ENCODE measurements around the gene FSTL3. TPM values are rescaled to one million over a fixed set of nuclear protein-coding genes. Genes with fewer than 3 reads are reported as not detected.

The FSTL3 gene
- total and polyA plus RNA-seq, 10 of the 15 experiments (the other 5 are each of a cell fraction or from before 2014, with no cell fraction given): 0.42 to 13.5 (median 3.6) TPM

DNA sequence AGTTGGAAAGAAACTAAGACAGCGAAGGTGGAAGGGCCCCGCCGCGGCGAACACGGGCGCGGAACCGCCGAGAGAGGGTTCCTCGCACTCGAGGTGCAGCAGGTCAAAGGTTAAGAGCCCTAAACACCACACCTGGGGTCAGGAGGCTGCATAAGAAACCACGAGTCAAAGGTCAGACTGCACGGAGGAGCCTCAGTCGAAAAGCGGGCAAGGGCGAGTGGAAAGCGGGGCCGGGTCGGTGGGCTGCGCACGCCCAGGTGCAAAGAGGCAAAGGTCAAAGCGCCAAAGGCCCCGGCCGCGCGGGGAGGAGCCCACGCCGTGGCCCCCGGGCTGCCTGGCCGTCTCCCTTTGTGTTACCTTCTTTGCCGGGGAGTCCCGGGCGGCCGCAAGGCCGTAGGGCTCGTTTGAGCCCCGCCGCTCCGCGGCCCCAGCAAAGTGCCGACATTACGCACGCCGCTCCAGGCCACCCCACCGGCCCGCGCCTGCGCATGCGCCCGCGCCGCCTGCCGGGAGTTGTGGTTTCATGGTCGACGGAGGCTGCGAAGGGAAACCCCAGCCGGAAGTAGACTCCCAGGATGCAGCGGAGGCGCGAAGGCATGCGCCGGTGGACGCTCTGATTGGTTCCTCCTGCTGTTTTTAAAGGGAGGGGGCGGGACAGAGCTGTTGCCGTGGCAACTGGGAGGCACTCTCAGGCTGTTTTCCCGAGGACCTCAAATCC is 43.0 kb upstream of the FSTL3 start, which contains the start of gene POLRMT (continued):
- TF ChIP-seq NRF1 (conservative IDR thresholded peaks at IDR 0.05; ENCODE audit: low read depth, low read length) (peak; percentile 79), NFXL1 (IDR thresholded peaks at IDR 0.05; ENCODE audit: borderline replicate concordance) (no peak), REST (IDR thresholded peaks at IDR 0.05; ENCODE audit: low read depth, low read length) (no peak), SREBF1 (IDR thresholded peaks at IDR 0.05; ENCODE audit: low read length) (peak; percentile 41; the same call in 1 of the 2 replicates), TARDBP (IDR thresholded peaks at IDR 0.05; ENCODE audit: borderline replicate concordance) (no peak), CBX3 (IDR thresholded peaks at IDR 0.05; ENCODE audit: borderline replicate concordance, low read depth) (no peak), RCOR1 (conservative IDR thresholded peaks at IDR 0.05; ENCODE audit: low read depth, low read length) (no peak), ZNF622 (IDR thresholded peaks at IDR 0.05) (no peak), MTA3 (IDR thresholded peaks at IDR 0.05; ENCODE audit: borderline replicate concordance, low read length) (no peak), ZBTB4 (CRISPR knock-in tag; IDR thresholded peaks at IDR 0.05) (no peak), CREM (IDR thresholded peaks at IDR 0.05; ENCODE audit: low read depth) (peak; percentile 79), BHLHE40 (IDR thresholded peaks at IDR 0.05; ENCODE audit: borderline replicate concordance in 1 of 2, low read depth in 2 of 2, low read length in 1 of 2) (peak; percentile 56 to 69), SP1 (IDR thresholded peaks at IDR 0.05; ENCODE audit: low read depth, low read length) (peak; percentile 90), ZNF217 (IDR thresholded peaks at IDR 0.05) (no peak), GATAD2B (conservative IDR thresholded peaks at IDR 0.05; ENCODE audit: low read depth) (0 out of 2 replicates have a peak, but pooled peaks have one; percentile 61), SMAD1 (IDR thresholded peaks at IDR 0.05; ENCODE audit: low read depth, partially characterized antibody) (no peak)
- TF ChIP-seq, protein P1, sequence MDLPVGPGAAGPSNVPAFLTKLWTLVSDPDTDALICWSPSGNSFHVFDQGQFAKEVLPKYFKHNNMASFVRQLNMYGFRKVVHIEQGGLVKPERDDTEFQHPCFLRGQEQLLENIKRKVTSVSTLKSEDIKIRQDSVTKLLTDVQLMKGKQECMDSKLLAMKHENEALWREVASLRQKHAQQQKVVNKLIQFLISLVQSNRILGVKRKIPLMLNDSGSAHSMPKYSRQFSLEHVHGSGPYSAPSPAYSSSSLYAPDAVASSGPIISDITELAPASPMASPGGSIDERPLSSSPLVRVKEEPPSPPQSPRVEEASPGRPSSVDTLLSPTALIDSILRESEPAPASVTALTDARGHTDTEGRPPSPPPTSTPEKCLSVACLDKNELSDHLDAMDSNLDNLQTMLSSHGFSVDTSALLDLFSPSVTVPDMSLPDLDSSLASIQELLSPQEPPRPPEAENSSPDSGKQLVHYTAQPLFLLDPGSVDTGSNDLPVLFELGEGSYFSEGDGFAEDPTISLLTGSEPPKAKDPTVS (IDR thresholded peaks at IDR 0.05; ENCODE audit: low read depth, low read length): no peak
- TF ChIP-seq, protein P2, sequence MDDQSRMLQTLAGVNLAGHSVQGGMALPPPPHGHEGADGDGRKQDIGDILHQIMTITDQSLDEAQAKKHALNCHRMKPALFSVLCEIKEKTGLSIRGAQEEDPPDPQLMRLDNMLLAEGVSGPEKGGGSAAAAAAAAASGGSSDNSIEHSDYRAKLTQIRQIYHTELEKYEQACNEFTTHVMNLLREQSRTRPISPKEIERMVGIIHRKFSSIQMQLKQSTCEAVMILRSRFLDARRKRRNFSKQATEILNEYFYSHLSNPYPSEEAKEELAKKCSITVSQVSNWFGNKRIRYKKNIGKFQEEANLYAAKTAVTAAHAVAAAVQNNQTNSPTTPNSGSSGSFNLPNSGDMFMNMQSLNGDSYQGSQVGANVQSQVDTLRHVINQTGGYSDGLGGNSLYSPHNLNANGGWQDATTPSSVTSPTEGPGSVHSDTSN (IDR thresholded peaks at IDR 0.05; ENCODE audit: insufficient replicate concordance, low read depth, low read length): peak; percentile 93
- TF ChIP-seq, protein P3, sequence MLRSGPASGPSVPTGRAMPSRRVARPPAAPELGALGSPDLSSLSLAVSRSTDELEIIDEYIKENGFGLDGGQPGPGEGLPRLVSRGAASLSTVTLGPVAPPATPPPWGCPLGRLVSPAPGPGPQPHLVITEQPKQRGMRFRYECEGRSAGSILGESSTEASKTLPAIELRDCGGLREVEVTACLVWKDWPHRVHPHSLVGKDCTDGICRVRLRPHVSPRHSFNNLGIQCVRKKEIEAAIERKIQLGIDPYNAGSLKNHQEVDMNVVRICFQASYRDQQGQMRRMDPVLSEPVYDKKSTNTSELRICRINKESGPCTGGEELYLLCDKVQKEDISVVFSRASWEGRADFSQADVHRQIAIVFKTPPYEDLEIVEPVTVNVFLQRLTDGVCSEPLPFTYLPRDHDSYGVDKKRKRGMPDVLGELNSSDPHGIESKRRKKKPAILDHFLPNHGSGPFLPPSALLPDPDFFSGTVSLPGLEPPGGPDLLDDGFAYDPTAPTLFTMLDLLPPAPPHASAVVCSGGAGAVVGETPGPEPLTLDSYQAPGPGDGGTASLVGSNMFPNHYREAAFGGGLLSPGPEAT (IDR thresholded peaks at IDR 0.05; ENCODE audit: low read depth): no peak

All from GM12878 (cell line).